GM10266 (cell line): ENCODE results near the gene S100A12.
A peak's percentile ranks its signal among the peaks of the same experiment; 100 is the strongest.

Source experiments
- DNase-seq: peaks from one replicate; pipeline ENCODE4 v3.0.0; 2012; ENCODE audit errors: extremely low spot score
- CTCF ChIP-seq: IDR thresholded peaks from 2 replicates; pipeline ENCODE4 v1.5.1; 2012; ENCODE audit warnings: mild to moderate bottlenecking, low read depth; ENCODE audit not compliant: control insufficient read depth, insufficient read depth; ENCODE audit errors: missing control alignments

Gene S100A12

GRCh38 chr1:153404768-153405167 is 29.3 kb upstream of the S100A12 start:
- DNase-seq: peak; percentile 44
- TF ChIP-seq CTCF: peak; percentile 46

- no peak for DNase-seq
- TF ChIP-seq CTCF: no peak
Measured at GRCh38 chr1:153404086-153404635, 28.7 kb upstream of the S100A12 start.

GRCh38 chr1:153403421-153404085 is 28.1 kb upstream of the S100A12 start:
- no peak for TF ChIP-seq CTCF
- DNase-seq: no peak

GRCh38 chr1:153402226-153402625 is 26.8 kb upstream of the S100A12 start:
- no peak for TF ChIP-seq CTCF
- DNase-seq: no peak

GRCh38 chr1:153401461-153401860 is 26.0 kb upstream of the S100A12 start:
- no peak for DNase-seq
- no peak for TF ChIP-seq CTCF

GRCh38 chr1:153400244-153400643 is 24.8 kb upstream of the S100A12 start:
- no peak for TF ChIP-seq CTCF
- DNase-seq: no peak

GRCh38 chr1:153399401-153400055 is 24.1 kb upstream of the S100A12 start:
- DNase-seq: no peak
- TF ChIP-seq CTCF: no peak
